HG02885 (cell line): ENCODE data around the gene AFG3L2.

Experiments
- ATAC-seq: cut with Tn5 transposase; IDR thresholded peaks from one replicate; pipeline ENCODE4 v1.9.1; 2021; ENCODE audit warnings: mild to moderate bottlenecking; ENCODE audit not compliant: unreplicated experiment, poor library complexity

AFG3L2 gene

GRCh38 chr18:12307701-12308385, 69.2 kb downstream of the AFG3L2 start, which contains the start of gene TUBB6:
Gene TUBB6, plus strand, starts transcription at chr18:12308241. Its CDS starts 52 bp downstream, at chr18:12308293.
- ATAC-seq, result peak; percentile 67

DNA sequence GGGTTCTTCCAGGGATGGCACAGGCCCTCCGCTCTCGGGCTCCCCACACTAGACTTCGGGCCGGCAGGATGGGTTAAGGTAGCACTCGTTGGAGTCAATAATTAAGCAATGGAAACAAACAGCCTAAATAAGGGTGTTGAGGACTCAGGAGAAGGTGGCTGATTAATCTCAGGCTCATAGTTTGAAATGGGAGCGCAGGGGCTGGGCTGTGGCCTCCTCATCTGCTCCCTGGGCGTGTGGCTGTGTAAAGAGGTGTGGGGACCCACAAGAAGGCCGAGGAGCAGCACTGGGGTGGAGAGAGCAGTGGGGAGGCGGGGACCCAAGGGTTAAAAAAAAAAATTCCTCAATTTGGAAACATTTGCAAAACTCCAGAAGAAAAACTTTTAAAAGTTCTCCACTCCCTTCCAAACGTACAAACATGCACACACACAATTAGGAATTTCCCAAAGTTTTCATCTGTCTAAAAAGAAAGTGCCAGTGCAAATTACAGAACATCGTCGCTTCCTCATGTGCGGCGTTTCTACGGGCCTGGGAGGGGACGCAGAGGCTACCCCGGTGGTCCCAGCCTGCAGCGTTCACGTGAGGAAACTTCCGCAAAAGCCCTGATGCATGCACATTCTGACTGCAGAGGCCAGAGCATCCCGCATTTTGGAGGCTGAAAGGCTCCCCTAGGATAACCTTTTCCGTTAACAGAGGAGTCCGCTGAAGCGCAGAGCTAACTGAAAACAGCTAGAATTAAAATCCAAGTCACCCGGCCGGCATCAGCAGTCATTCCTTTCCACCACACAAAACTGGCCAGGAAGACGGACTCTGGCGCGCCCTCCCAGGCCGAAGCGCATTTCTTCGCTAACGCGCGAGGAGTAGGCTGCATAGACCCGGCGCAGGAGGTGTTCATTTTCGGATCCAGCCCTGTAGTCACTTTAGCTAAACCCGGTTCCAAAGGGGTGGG, 70.0 kb downstream of the AFG3L2 start:
- ATAC-seq, result no peak

- no peak for ATAC-seq
These were observed 70.9 kb downstream of the AFG3L2 start for GRCh38 chr18:12305930-12306629.

- ATAC-seq, result no peak
These were observed 71.8 kb downstream of the AFG3L2 start for GRCh38 chr18:12305211-12305610.

- ATAC-seq, result no peak
These were observed 72.4 kb downstream of the AFG3L2 start for GRCh38 chr18:12304351-12305210.

DNA sequence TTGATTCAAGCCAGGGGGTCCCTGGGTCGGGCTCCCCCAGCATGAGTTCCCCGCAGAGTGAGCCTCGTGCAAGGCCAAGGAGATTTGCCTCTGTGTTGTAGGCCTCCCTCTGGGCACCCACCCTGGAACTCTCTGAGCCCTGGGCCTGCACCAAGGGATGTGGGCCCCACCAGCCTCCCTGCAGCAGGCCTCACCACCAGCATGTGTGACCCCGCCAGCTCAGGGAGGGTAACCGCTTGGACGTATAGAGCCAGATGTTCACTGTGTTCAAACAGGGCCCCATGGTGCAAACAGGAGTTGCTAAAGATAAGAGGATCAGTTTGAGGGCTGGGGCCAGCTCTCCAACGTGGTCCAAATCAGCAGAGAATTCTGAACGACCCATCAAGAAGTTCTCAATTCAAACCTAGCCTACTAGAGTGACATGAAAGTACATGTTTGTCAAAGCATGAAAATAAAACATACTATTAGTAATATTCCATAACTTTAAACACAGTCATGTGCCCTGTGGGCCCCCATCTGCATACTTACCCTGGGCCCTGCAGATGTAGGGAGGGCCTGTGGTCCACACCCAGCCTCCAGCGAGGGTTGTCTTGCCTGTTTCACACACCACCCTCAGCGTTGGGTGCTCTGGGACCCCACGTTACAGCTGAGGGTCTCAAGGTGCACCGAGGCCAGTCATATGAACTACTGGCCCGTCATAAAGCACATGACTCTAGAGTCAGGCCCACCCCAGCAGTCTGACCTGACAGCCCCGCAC, 74.5 kb downstream of the AFG3L2 start:
- ATAC-seq, result no peak

GRCh38 chr18:12301263-12302005, 75.6 kb downstream of the AFG3L2 start:
- no peak for ATAC-seq

DNA sequence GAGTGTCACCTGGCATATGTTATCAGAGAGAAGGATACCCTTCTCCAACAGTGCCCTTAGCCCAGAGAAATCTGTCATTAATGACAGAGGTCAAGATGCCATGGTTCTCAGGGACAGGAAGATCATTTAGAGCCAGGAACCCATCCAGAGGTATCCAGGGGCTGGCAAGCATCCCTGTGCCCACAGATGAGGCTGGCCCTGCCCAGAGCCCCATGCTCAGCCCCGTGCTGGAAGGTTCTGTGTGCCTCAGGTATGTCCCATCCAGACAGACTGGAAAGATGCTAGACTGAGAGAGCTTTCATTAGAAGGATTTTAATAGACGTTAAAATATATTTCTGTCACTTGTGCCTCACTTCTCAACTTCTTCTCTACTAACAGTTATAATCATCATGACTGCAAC, 77.2 kb downstream of the AFG3L2 start:
- no peak for ATAC-seq

- no peak for ATAC-seq
These were observed 80.6 kb downstream of the AFG3L2 start for GRCh38 chr18:12296457-12296856.

GRCh38 chr18:12296087-12296403, 81.0 kb downstream of the AFG3L2 start:
- ATAC-seq, result no peak

- ATAC-seq, result no peak
These were observed 81.5 kb downstream of the AFG3L2 start for GRCh38 chr18:12295389-12296086.

DNA sequence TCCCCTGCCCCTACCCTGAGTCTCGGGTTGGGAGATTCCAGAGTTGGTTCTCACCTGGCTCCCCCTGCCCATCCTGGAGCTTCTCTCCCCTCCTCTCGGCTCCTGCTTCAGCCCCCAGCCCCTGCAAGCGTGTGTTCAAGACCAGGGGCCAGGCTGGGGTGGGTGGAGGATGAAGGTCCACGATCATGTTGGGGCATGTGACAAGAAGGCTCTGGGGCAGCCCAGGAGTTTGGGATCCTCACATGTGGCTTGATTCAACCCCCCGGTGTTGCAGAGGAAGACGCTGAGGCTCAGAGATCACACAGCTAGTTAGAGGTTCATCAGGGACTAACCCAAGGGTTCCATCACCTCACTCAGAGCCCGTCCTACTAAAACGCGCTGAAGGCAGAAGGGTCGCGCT, 83.2 kb downstream of the AFG3L2 start:
- ATAC-seq, result no peak

- ATAC-seq, result no peak
These were observed 85.3 kb downstream of the AFG3L2 start for GRCh38 chr18:12291690-12292089.

DNA sequence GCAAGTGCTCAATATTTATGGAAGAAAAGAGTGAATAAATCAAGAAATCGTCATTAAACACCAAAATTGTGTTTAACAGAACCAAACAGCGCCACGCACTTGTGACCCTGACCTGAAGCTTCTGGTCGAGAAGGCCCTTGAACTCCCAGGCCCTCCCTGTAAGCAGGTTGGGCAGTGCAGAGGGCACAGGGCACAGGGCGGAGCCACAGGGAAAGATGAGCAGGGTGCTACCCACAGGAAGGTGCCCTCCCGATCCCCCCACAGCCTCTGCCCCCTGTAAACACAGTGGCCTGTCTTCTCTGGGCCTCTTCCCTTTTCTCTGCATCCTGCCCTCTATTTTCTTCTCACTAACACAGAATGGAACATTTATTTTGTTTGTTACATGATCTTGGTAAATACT, 85.9 kb downstream of the AFG3L2 start:
- ATAC-seq, result no peak

- no peak for ATAC-seq
These were observed 86.9 kb downstream of the AFG3L2 start for GRCh38 chr18:12290086-12290485.

GRCh38 chr18:12288403-12288755, 88.6 kb downstream of the AFG3L2 start:
- ATAC-seq, result no peak

GRCh38 chr18:12287684-12288402, 89.2 kb downstream of the AFG3L2 start:
- ATAC-seq, result no peak
